HG03342 (cell line): ENCODE measurements around the gene DOCK3.
A peak's percentile ranks its signal among the peaks of the same experiment; 100 is the strongest.
"Not testable (repeated sequence)": the region's sequence is repeated elsewhere in the genome, so short reads cannot be mapped to it uniquely, and the experiment has no call there.

Experiments used
- ATAC-seq: cut with Tn5 transposase; IDR thresholded peaks from one replicate; pipeline ENCODE4 v1.9.1; 2021; ENCODE audit warnings: mild to moderate bottlenecking, moderate library complexity; ENCODE audit not compliant: unreplicated experiment

DOCK3 gene

GRCh38 chr3:50972029-50972428, 297.3 kb downstream of the DOCK3 start:
- ATAC-seq, result no peak

GRCh38 chr3:50978586-50978985, 303.9 kb downstream of the DOCK3 start:
- ATAC-seq, result not testable (repeated sequence)

GRCh38 chr3:50978991-50979667, 304.4 kb downstream of the DOCK3 start:
- no peak for ATAC-seq

- ATAC-seq, result no peak
Observed at GRCh38 chr3:50982540-50983325, 308.0 kb downstream of the DOCK3 start.

GRCh38 chr3:50983887-50984286, 309.2 kb downstream of the DOCK3 start:
- ATAC-seq, result no peak

- ATAC-seq, result no peak
Observed at GRCh38 chr3:50985893-50986292, 311.2 kb downstream of the DOCK3 start.

- no peak for ATAC-seq
Observed at GRCh38 chr3:50986726-50987125, 312.0 kb downstream of the DOCK3 start.

- ATAC-seq, result no peak
Observed at GRCh38 chr3:50994537-50994936, 319.8 kb downstream of the DOCK3 start.

GRCh38 chr3:50995085-50995824, 320.5 kb downstream of the DOCK3 start:
- no peak for ATAC-seq

- no peak for ATAC-seq
Observed at GRCh38 chr3:51002495-51002894, 327.8 kb downstream of the DOCK3 start.

- no peak for ATAC-seq
Observed at GRCh38 chr3:51004235-51004634, 329.5 kb downstream of the DOCK3 start.

GRCh38 chr3:51024121-51024520, 349.4 kb downstream of the DOCK3 start:
- ATAC-seq, result no peak

GRCh38 chr3:51024765-51025632, 350.3 kb downstream of the DOCK3 start:
- ATAC-seq, result peak; percentile 52

- ATAC-seq, result no peak
Observed at GRCh38 chr3:51031666-51032065, 356.9 kb downstream of the DOCK3 start.

GRCh38 chr3:51035630-51036029, 360.9 kb downstream of the DOCK3 start:
- no peak for ATAC-seq

GRCh38 chr3:51044982-51045381, 370.3 kb downstream of the DOCK3 start:
- no peak for ATAC-seq

- ATAC-seq, result no peak
Observed at GRCh38 chr3:51052562-51052961, 377.8 kb downstream of the DOCK3 start.

- no peak for ATAC-seq
Observed at GRCh38 chr3:51057121-51057520, 382.4 kb downstream of the DOCK3 start.

GRCh38 chr3:51063053-51063452, 388.3 kb downstream of the DOCK3 start:
- ATAC-seq, result no peak

- ATAC-seq, result no peak
Observed at GRCh38 chr3:51075221-51075775, 400.6 kb downstream of the DOCK3 start.
